Embryonic facial prominence (tissue), 1 donor: ENCODE data around the gene RGS5.

Source experiments
- DNase-seq: peaks from one replicate; pipeline ENCODE4 v3.0.0-alpha.2; 2016; ENCODE audit errors: extremely low spot score

RGS5 gene

DNA sequence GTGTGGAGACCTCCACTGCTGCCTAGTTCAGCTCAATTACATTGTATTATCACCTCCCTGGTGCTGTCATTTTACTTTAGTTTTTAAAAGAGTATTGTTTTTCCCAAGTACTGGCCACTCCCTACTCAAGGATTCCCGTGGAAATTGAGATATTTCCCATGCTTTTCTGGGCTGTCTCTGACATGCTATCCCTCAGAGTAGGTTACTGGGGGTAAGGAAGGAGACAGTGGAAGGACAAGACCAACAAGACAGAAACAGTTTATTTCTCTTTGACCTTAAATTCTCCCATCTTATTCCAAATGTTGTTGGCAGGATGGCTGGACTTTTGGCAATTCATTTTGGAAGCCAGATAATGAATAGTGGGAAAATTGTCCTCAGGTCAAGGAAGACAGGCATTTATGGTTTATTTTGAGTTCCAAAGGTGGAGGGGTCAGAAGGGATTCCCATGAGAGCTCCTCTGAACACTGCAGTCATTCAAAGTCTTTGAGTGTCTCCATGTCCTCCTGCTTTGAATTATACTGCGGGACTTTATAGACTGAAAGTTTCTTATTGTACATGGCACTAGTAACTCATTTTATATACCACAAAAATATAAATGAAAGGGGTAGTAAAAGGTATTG lies 20.3 kb downstream of the RGS5 start:
- DNase-seq: no peak

DNA sequence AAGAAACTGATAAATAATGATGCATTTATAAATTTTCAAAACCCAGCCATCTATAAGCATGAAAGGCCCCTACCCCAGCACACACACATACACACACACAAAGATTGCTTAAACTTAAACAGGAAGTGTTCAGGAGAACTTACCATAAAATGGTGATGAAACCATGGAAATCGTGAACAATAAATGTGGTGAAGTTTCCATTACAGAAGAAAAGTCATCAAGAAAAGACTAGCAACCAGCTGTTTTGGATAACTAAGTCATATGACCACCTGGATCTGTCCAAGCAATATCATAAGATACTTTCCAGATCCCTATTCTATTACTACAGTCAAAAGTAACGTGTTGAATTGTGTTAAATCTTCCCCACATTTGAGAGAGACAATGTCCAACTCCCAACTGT lies 24.1 kb downstream of the RGS5 start:
- DNase-seq: no peak

DNA sequence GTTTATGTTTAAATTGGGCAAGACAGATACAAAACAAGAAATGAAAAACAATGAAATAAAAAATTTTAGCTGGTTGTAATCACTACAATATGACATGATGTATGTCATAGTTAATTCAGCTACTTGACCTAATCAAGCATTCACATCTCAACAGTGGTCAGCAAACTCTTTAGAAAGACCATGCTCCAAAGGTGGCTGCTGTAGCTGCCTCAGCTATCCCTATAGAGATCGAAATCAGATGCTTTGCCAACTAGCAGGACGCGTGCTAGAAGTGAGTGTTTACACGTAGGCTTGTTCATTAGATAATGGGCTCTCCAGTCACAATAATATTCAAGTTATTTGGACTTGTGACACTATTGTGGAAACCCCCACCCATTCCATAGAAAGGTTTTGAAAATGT lies 25.9 kb downstream of the RGS5 start:
- no peak for DNase-seq

DNA sequence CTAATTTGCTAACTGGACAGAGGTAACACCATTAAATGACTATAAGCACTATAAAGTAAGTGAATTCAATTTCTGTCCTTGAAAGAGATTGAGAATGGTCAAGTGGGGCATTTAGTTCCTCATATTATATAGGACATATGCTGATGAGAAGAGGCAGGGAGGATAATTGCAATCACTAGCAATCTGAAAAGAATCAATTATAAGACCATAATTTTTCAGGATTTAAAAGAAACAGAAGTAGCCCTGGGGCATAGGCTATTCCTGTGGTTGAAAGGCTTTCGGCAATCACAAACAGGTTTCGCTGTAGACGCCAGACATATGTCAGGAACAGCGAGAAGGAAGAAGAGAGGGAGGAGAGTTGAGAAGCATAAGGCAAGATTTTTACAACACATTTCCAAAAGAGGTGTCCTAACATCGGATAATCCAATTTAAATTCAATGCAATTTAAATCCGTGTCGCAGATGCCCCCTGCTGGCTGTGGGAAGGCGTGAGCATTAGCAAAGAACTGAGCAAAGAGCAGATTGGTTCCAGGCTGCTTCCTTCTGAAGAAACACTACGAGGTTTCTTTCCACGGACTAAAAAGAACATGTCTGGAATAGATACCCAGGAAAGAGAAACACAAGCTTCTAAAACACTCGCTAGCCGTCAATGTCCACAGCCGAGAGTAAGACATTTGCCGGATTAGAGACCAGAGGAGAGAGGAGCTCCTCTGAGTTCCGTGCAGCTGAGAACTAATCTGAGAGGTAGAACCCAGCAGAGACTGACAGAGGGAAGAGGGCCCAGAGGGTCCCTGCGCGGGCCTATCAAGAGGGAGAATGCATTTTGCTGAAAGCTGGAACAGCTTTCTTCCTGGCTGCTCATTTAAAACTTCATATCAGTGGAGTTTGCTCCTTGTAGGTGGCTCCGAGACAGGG lies 27.9 kb downstream of the RGS5 start:
- DNase-seq: no peak

DNA sequence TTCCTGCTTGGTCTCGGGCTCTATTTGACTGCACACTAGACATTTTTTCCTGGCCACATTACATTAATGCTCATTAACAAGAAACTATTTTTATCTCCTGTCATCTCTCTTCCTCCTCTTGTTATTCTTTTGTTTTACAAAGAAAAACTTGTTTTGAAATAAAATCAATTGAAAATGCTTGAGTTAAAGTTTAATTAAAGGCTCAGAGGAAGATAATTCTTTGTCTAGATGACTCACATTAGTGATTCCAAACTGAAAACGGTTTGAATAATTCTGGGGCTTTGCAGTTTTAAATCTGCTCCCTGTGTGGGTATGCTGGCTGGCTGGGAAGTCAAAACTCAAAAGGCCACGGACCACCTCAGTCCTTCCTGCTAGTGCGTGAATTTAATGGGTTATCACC lies 29.6 kb downstream of the RGS5 start:
- no peak for DNase-seq

DNA sequence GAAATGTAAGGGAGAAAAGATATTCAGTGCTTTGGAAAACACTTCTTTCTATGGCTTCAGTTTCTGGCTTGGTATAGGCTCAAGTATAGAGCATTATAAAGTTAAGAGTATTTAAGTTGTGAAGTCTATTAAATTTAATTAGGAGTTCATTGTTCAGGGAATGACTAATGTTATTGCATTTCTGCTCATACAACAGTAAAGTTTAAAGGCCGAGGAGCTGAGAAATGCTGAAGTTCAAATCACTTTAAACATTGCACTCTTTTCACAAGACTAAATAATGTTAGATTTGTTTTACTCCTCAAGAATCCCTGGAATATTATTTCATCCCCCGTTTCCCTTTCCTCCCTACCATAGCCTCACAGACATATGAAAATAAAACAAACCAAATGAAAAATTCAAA lies 30.1 kb downstream of the RGS5 start:
- no peak for DNase-seq

DNA sequence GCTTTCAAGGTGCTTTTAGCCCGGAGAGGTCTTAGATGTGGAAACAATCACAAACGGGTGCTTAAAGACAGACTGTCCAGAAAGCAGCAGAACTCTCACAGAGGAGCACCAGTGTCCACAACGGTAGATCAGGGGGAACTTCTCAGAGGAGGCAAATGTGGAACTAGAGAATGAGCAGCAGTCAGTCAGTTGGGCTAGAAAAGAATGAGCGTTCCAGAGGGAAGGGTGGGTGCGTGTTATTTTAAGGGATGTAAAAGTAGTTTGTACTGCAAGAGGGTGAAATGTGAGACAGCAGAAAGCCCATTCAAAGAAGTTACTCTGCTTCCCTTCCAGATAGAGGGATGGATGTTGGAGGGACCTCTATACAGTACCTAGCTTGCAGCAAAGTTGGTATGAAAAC lies 30.9 kb downstream of the RGS5 start:
- DNase-seq: no peak

DNA sequence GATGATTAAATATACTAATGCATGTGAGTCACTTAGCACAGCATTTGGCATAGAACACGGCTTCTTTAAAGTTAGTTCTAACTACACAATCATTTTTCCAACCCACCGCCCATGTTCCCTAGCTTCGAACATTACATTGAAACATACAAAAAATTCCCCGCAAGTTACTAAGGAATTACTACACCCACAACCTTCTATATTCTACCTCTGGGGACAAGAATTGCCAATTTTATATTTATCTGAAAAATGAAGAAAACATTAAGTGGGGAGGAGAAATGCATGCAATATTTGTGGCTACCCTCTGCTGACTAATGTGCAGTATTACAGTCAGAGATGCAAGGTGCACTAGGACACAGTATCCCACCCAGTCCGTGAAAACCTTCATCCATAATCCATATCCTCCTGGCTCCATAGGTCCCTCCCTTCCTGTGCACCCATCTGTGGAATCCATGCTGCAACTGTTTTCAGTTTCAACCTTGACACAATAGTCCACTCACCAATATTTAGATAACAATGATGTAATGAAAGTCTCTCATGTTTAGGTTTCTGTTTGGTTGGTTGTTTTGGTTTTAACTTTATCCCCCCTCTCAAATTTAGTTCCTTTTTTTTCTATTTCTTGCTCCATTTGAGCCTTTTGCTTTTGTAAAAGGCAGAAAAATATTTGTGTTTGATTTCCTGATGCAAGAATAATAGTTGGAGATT lies 31.6 kb downstream of the RGS5 start:
- DNase-seq: no peak

DNA sequence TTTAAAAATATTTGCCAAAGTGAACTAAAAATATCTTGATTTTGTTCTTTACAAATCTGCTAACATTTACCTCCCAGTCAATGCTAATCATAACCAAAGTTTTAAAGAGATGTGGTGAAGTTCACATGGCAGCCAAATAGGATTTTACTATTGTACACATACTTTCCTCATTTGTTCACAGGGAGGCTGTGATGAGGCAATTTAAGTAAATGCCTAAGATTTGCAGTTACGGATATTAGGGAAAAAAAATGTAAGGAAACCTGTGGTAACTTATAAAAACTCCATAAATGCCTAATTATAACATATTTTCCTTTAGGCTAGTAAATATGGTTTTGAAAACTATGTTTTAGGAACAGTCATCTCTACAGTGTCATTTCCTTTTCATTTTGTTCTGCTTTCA lies 32.4 kb downstream of the RGS5 start:
- DNase-seq: no peak

DNA sequence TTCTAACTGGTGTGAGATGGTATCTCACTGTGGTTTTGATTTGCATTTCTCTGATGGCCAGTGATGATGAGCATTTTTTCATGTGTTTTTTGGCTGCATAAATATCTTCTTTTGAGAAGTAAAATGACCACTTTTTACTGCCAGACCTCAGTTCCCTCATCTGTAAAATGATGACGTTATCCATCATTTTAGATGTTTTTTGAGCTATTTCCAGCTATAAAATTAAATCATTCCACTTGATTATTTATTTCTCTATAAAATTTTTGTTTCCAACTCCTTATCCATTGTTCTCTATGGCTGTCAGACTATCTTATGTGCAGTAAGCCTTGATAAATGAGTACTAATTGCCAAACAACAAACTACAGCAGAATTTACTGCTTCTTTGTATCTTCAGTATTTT lies 33.2 kb downstream of the RGS5 start:
- DNase-seq: no peak

DNA sequence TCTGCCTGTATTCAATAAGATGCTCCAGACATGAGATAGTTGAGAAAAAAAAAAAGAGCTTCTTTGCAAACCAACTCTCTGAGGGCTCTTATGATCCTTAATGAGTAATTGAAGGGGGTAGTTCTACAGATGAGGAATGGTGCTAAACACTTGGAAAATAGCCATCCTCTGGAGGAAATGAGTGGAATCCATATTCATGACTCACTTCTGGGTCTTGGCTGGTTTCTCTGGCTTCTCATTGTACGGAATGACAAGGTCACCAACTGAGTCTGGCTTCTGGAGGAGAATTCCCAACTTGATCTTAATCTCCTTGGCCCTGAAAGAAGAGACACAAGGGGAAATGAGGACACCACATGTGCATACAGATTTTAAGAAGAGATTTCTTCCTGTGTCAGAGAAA lies 34.7 kb downstream of the RGS5 start:
- DNase-seq: no peak

DNA sequence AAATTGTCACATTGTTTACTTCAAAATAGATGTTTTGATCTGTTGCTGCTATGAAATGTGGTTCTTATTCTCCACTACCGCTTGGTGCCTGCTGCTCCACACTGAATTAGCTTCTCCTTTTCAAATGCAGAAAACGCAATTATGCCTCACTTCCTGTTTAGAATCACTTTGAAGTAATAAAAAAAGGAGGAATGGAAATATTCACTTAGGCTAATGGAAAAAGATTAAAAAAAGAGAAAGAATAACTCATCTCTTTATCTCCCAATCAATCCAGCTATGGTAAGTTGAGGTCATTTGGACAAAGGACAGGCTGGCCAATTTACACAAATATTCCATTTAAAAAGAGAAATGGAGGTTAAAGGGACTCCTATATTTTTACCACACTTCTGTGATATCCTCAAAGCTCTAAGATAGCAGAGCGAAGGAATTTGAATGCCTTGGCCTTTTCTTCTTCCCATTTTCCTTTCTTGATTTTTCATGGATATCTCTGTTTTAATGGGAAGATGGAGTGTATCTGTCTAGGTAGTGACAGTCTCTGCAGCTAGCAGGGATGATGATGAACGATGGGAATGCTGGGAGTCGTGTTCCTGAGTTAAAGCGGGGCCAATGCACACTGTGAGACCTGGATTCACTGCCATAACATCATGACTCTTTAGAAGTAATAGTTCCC lies 35.7 kb downstream of the RGS5 start:
- DNase-seq: no peak

DNA sequence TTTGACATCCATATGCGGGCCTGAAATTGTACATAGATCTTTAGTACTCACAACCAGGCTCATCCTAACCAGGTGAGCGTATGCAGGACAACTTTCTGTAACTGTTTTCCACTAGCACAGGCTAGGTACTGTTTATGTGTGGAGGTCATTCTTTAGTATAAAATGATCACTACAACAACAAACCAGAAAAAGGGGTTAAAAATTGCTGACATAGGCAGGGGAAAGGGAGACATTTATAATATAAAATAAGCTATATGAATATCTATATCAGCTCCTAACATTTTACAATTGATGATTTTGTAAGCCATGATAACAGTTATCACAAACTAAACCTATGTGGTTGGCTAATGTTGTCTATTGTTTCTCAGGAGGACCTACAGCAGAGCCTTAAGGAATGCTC lies 37.6 kb downstream of the RGS5 start:
- DNase-seq: no peak

DNA sequence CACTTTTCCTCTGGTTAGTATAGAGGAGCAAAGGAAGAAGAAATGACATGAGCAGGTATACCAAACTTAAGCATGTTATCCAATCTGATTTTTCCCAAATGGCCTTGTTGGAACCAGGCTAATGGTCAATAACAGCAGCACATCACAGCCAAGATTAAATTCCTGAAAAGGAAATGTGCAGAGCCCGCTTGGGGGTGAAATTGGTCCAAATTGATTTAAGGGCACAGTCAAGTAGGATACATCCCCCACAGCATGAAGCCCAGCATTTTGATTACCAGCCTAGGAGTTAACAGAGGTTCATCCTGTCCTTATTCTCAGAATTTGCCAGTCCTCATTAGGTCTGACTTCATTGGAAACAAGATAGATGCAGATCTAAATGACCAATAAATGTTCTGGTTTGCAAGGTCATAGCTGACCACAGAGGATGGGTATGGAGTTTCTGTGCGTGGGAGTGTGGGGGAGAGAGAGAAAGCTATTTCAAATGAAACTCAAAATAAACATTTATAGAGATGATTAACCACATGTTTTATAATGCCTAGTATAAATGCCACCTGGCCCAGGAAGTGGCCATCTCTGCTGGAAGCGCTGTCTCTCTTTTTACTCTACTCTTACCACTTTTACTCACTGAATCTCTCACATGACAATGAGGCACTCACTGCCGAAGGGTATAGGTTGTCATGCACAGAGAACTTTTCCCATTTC lies 38.7 kb downstream of the RGS5 start:
- DNase-seq: no peak

DNA sequence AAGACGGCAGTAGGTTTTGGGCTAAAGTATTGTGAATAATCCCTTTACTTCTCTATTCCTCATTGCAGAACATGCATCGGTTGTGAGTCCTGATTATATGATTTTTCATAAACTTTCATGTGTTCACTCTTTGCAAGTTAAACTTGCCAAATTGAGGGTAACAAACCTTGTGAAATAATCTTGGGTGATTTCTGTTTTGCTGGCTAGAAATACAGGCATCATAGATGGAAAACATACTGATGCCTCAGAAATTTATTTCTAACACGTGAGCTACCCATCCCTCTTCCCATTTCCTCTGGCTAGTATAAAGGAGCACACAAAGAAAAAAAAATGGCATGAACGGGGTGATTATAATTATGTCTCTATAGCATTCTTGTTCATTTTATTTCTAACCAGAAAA lies 39.6 kb downstream of the RGS5 start:
- DNase-seq: no peak

DNA sequence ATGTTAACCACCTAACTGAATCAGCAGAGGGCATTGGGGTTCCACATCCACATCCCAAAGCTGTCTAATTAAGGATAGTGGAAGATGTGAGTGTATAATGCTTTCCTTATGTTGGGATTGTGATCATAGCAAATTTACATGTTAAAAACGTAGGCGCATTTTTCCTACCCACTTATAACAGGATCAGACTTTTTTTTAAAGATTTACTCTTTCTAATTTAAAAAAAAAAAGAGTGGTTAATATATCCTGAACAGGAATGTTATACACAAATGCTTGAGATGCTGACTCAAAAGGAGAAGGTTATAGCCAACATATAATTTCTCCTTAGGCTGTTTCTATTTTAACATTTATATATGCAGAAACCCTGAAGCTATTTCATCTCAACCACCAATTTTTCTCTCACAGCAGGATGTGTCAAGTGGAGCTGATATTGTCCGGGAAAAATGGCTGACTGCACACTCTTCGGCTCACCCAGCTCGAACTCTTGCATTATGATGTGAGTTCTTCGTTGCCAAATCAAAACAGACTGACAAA lies 40.3 kb downstream of the RGS5 start:
- DNase-seq: no peak

DNA sequence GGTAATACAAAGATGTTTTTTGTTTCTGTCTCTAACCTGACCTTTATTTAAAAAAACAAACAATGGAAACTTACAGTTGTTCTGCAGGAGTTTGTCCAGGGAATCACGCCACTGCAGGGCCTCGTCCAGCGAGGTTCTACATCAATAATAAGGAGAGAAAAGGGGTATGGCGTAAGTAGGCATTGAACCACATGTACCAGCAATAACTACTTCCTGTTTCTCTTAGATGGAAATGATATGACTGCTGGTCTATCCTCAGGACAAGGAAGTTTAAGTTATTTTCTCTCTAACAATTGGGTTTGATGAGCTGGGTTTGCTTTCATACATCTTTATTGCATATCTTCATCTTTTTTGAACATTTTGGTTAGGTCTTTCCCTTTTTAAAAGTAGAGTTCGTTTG lies 40.9 kb downstream of the RGS5 start:
- DNase-seq: no peak

DNA sequence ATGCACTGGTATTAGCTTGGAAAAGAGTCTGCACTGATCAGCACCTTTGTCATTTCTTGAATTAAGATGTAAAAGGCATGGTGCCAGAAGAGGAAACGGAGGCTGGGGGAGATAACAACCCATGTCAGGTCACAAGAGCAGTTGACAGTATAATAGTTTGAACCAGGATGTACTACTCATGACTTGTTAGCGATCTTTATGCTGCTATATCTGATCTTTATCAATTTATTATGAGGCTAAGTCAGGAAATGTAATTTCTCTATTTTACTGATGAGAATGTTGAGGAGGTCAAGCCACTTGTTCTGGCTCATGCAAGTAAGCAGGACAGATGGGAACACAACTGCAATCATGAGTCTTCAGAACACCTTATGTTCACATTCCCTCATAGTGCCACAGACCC lies 41.4 kb downstream of the RGS5 start:
- DNase-seq: no peak

DNA sequence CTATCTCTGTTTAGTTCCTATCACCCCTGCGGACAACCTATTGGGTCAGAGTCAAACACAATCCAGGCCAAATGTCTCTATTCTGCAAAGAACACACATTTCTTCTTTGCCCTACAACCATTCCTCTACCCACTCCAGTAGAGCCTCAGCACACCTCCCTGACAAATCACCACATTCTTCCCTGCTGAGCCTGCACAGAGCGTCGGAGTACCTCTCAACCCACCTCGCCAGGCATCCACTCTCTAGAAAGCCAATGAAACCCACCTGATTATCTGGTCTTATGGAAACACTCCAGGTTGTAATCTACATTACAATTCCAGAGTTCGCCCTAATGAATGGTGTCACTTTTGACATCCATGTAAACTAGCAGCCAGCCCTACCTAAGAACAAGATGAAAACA lies 47.1 kb downstream of the RGS5 start:
- DNase-seq: no peak

DNA sequence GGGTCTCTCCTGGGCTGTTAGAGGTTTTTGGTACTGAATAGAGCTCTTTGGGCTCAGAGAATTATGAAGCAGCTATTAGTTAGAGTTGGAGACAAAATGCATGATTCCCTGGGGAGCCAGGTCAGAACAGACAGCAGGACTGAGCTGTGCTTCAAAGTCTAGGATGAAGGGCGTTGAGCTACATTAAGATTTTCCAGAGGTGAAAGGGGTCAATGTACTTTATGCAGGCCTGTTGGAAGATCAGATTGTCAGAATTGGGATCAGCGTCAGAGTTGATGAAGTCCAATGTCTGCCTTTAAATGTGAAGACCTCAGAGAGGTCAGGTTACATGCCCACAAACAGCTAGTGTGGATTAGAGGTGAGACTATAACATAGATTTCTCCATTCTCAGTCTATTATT lies 53.8 kb downstream of the RGS5 start:
- no peak for DNase-seq

DNA sequence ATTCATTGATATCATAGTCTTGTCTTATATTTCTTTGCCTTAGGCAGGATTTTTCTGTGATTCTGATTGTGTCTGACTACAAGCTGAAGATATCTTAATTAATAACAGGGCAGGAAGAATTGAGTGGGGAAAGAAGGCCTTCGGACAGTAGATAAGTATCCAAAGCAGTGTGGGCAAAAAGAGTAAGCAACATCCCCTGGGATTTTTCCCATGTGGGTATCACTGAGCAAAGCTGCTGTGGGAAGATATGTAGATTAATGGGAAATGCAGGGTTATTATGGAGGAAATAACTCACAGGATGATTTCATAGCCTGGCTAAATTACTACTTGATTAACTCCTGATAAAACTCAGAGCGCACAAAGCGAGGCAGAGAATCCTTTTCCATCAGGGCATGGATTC lies 55.7 kb downstream of the RGS5 start:
- no peak for DNase-seq

DNA sequence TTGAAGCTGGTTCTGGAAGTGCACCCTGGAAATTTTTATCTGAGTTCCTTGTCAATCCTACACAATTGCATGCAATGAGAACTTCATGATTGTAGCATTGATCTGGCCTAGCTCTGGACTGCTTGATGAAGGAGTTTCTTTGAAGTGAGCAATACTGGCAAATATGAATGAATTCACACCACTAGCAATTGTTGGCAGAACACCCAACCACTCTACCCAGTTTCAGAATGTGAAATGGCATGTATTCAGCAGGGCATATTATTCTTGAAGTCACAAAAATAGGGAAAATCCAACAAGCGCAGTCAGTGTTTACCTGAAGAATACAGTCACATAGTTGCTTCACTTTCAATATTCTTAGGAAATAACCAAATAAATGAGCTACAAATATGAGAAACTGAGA lies 57.3 kb downstream of the RGS5 start:
- DNase-seq: no peak
